Fibroblast of lung (primary cell): ENCODE data around the gene CSNK1G2.

Experiments
- CTCF ChIP-seq, 2 donors: IDR thresholded peaks in 1 of 2; conservative IDR thresholded peaks in 1 of 2; 1 replicate in 1 of 2; 2 replicates in 1 of 2; pipeline ENCODE4 v1.5.1; 2011 to 2012; ENCODE audit warnings: low read length in 2 of 2, control low read depth in 1 of 2, inconsistent platforms in 1 of 2, low read depth in 1 of 2, mild to moderate bottlenecking in 1 of 2
- EZH2 ChIP-seq: IDR thresholded peaks from 2 replicates; pipeline ENCODE4 v1.5.1; 2012; ENCODE audit warnings: low read length, control low read depth, mild to moderate bottlenecking; ENCODE audit errors: missing control alignments

- TF ChIP-seq CTCF (conservative IDR thresholded peaks at IDR 0.05 in 1 of 2, IDR thresholded peaks at IDR 0.05 in 1 of 2; ENCODE audit: low read depth in 1 of 2, low read length in 2 of 2) (no peak), EZH2 (no peak)
These were observed 72.7 kb downstream of the CSNK1G2 start for GRCh38 chr19:2013683-2013961.
